Measurements from ENCODE around the gene DAPK2. TPM values are rescaled to one million over a fixed set of nuclear protein-coding genes. Genes with fewer than 3 reads are reported as not detected.

DAPK2 gene
- total RNA-seq, 4 donors from 2014 or later: 47.4 to 105 (median 78.7) TPM

- Histone ChIP-seq H3K36me3 (no peaks in the 10 kb centered on the region), H3K9me3 (no peaks in the 10 kb centered on the region), H3K4me1 (peaks cover 8 to 27% of the 10 kb centered on the region in 2 donors), H3K27me3 (no peaks in the 10 kb centered on the region), H3K27ac (no peak overlapping the region), H3K4me3 (replicated peaks in 1 of 3) (no peak overlapping the region)
- WGBS, 2 donors: 56 to 81% methylated on average over 6 of the region's 6 CpGs
- no peak for TF ChIP-seq POLR2A (IDR thresholded peaks at IDR 0.05)
- no peak for TF ChIP-seq CTCF (IDR thresholded peaks at IDR 0.05)
- peak in 1 of 2 donors; percentile 18 for DNase-seq
- intact Hi-C loops (cut with DNase I): loop anchor here (10.0 kb wide), 1 partner anchor 150 kb away; the partner anchor contains the start of gene DAPK2
Measured at GRCh38 chr15:63895194-63895593, 151.1 kb downstream of the DAPK2 start.

- intact Hi-C loops (cut with DNase I): loop anchor here (5.0 to 10.0 kb wide), 3 partner anchors 137 to 287 kb away; partner anchors contain the start of gene DAPK2
- Histone ChIP-seq H3K27me3 (no peaks in the 10 kb centered on the region), H3K4me3 (replicated peaks in 1 of 3) (no peak overlapping the region), H3K4me1 (peaks cover 8 to 25% of the 10 kb centered on the region in 2 donors), H3K27ac (no peak overlapping the region), H3K36me3 (no peaks in the 10 kb centered on the region), H3K9me3 (no peaks in the 10 kb centered on the region)
- TF ChIP-seq CTCF (IDR thresholded peaks at IDR 0.05) (no peak), POLR2A (IDR thresholded peaks at IDR 0.05) (no peak)
- DNase-seq: no peak
- WGBS, 2 donors: 89 to 94% methylated on average over 6 of the region's 6 CpGs
Measured at GRCh38 chr15:63894662-63894949, 151.7 kb downstream of the DAPK2 start.

DNA sequence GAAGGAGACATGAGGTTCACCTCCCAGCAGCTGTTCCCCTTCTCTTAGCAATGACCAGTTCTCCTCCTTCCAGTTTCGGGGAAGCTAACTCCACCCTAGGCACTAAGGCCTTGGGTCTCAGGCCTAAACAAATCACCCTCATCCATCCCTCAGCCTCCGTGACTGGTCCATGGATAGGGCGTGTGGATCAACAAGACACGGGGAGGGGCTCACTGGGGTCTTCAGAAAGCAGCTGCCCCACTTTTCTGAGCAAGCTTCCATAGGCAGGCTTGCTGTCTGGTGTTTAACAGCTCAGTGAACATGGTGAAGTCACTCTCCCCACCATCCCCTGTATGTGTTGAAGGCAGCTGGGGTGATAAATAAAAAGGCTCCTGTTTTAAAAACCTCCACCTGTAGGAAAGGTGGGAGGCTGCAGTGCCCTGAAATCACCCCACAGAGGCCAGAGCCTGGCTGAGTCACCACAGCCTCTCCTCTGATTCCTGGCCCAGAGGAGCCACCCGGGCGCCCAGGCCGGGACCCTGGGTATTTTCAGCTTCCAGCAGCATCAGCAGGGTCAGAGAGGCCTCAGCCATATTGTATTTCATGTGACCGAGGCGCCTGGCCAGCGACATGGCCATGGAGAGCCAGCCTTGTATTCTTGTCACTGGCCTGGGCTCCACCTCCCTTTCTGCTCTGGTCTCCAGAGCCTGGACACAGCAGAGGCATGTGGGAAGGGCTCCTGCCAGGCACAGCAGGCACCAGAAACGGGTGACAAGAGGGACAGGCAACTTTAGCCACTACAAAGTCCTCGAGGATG is 152.2 kb downstream of the DAPK2 start:
- no peaks in the 10 kb centered on the region for H3K36me3 ChIP-seq
- WGBS, 2 donors: 91 to 95% methylated on average over 12 of the region's 12 CpGs
- no peak for TF ChIP-seq POLR2A (IDR thresholded peaks at IDR 0.05)
- TF ChIP-seq CTCF (IDR thresholded peaks at IDR 0.05): no peak
- DNase-seq: no peak
- H3K9me3 ChIP-seq: no peaks in the 10 kb centered on the region
- no peaks in the 10 kb centered on the region for H3K27me3 ChIP-seq
- no peak overlapping the region for H3K4me3 ChIP-seq (replicated peaks in 1 of 3)
- no peak overlapping the region for H3K27ac ChIP-seq
- H3K4me1 ChIP-seq: peaks cover 4 to 19% of the 10 kb centered on the region in 2 donors
- intact Hi-C loops (cut with DNase I): loop anchor here (5.0 to 10.0 kb wide), 3 partner anchors 137 to 287 kb away; partner anchors contain the start of gene DAPK2

DNA sequence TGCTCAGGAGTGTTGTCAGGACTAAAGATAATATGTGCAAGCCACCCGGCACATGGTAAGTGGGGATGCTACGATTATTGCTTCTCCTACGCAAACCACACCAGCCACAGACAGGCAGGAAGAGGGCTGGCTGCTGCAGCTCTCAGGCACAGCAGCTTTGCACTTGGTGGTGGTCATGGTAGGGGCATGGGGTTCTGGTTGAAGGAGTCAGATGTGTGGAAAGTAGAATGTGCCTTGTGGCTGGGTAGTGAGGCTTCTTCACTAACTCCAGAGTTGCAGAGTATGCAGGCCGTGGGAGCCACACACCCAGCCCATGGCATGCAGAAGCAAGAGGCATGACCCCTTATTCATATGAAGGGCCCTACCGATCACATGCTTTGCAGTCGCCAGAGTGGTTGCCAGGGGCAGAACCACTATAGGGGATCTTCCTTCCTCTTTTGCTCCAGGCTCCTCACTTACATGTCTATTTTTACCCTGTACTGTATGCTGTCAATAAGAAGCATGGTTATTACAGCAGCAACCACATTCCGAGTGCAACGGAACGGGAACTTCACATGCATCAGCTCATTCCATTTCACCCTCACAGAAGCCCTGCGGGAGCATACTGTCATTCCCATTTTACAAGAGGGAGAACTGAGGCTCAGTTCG is 153.4 kb downstream of the DAPK2 start:
- 85 to 94% methylated on average over 11 of the region's 11 CpGs for WGBS, 2 donors
- no peak overlapping the region for H3K27ac ChIP-seq
- H3K36me3 ChIP-seq: no peaks in the 10 kb centered on the region
- DNase-seq: peak in 1 of 2 donors; percentile 20
- no peak overlapping the region for H3K4me3 ChIP-seq (replicated peaks in 1 of 3)
- H3K9me3 ChIP-seq: no peaks in the 10 kb centered on the region
- H3K4me1 ChIP-seq: peaks cover 0 to 13% of the 10 kb centered on the region in 2 donors
- intact Hi-C loops (cut with DNase I): loop anchor here (5.0 to 10.0 kb wide), 3 partner anchors 136 to 286 kb away; partner anchors contain the start of gene DAPK2
- TF ChIP-seq CTCF (IDR thresholded peaks at IDR 0.05) (no peak), POLR2A (IDR thresholded peaks at IDR 0.05) (no peak)
- H3K27me3 ChIP-seq: no peaks in the 10 kb centered on the region

GRCh38 chr15:63891768-63892133 is 154.5 kb downstream of the DAPK2 start:
- no peaks in the 10 kb centered on the region for H3K36me3 ChIP-seq
- TF ChIP-seq POLR2A (IDR thresholded peaks at IDR 0.05): no peak
- no peak for TF ChIP-seq CTCF (IDR thresholded peaks at IDR 0.05)
- peaks cover 0 to 6% of the 10 kb centered on the region in 2 donors for H3K4me1 ChIP-seq
- no peak overlapping the region for H3K4me3 ChIP-seq (replicated peaks in 1 of 3)
- no peaks in the 10 kb centered on the region for H3K9me3 ChIP-seq
- 70 to 77% methylated on average over 2 to 3 of the region's 3 CpGs for WGBS, 2 donors
- no peak for DNase-seq
- H3K27me3 ChIP-seq: no peaks in the 10 kb centered on the region
- H3K27ac ChIP-seq: no peak overlapping the region
- intact Hi-C loops (cut with DNase I): loop anchor here (5.0 to 10.0 kb wide), 3 partner anchors 134 to 284 kb away; partner anchors contain the start of gene DAPK2
